HepG2 (cell line): ENCODE data around the gene DCTN3. TPM values are rescaled to one million over a fixed set of nuclear protein-coding genes. Genes with fewer than 3 reads are reported as not detected.
A peak's percentile ranks its signal among the peaks of the same experiment; 100 is the strongest.

Experiments used
- ARID2 ChIP-seq: sonication (generic); formaldehyde crosslinking; IDR thresholded peaks from 2 replicates; pipeline ENCODE4 v1.8.1; 2022; ENCODE audit warnings: mild to moderate bottlenecking, missing genetic modification reagents, borderline replicate concordance
- BRCA1 ChIP-seq: sonication (generic); formaldehyde crosslinking; IDR thresholded peaks from 2 replicates; pipeline ENCODE4 v1.4.0; 2020; ENCODE audit warnings: missing genetic modification reagents
- CBX2 ChIP-seq, 2 experiments: fragments of 200-600 bp in 1 of 2; sonication (generic); formaldehyde crosslinking in 1 of 2; IDR thresholded peaks; 2 replicates each; pipeline versions ENCODE4 v1.7.0 to v1.8.1; 2018 to 2022; ENCODE audit warnings: low read depth in 2 of 2, low read length in 1 of 2, mild to moderate bottlenecking in 1 of 2, missing genetic modification reagents in 1 of 2
- CREB1 ChIP-seq, 2 experiments: fragments of 450-650 bp in 1 of 2; IDR thresholded peaks; 2 replicates each; pipeline ENCODE4 v1.6.1; 2016 to 2017; ENCODE audit warnings: control low read depth in 1 of 2, mild to moderate bottlenecking in 1 of 2, missing compliant biosample characterization in 1 of 2, missing genetic modification characterization in 1 of 2
- EP300 ChIP-seq, 3 experiments: sonication (generic) in 1 of 3; formaldehyde crosslinking in 1 of 3; IDR thresholded peaks; 2 replicates each; pipeline versions ENCODE4 v1.5.1 to v1.6.1; 2011 to 2020; ENCODE audit warnings: low read depth in 2 of 3, low read length in 2 of 3, borderline replicate concordance in 1 of 3, improper control_type of control experiment in 1 of 3, mild to moderate bottlenecking in 1 of 3, missing genetic modification reagents in 1 of 3, moderate library complexity in 1 of 3
- ETV6 ChIP-seq: sonication (generic); formaldehyde crosslinking; conservative IDR thresholded peaks from 2 replicates; pipeline ENCODE4 v1.4.0; 2020; ENCODE audit warnings: missing genetic modification reagents
- HNRNPLL ChIP-seq: fragments of 200-400 bp; formaldehyde crosslinking; IDR thresholded peaks from 2 replicates; pipeline ENCODE4 v1.6.1; 2017; ENCODE audit warnings: mild to moderate bottlenecking, low read depth, low read length; ENCODE audit not compliant: poor library complexity, severe bottlenecking
- NCOR1 ChIP-seq: fragments of 200-600 bp; sonication (generic); IDR thresholded peaks from 2 replicates; pipeline ENCODE4 v1.7.0; 2017; ENCODE audit warnings: antibody characterized with exemption, low read length, borderline replicate concordance
- NFE2L1 ChIP-seq: sonication (generic); formaldehyde crosslinking; IDR thresholded peaks from 2 replicates; pipeline ENCODE4 v1.4.0; 2020; ENCODE audit warnings: missing genetic modification reagents, mild to moderate bottlenecking, borderline replicate concordance
- SIX1 ChIP-seq: sonication (generic); formaldehyde crosslinking; IDR thresholded peaks from 2 replicates; pipeline ENCODE4 v1.4.0; 2020; ENCODE audit warnings: missing genetic modification reagents, borderline replicate concordance
- ZNF10 ChIP-seq: sonication (generic); formaldehyde crosslinking; IDR thresholded peaks from 2 replicates; pipeline ENCODE4 v1.4.0; 2020; ENCODE audit warnings: mild to moderate bottlenecking, low read depth, missing genetic modification reagents, borderline replicate concordance
- ZNF232 ChIP-seq: sonication (generic); formaldehyde crosslinking; IDR thresholded peaks from 2 replicates; pipeline ENCODE4 v1.4.0; 2020; ENCODE audit warnings: missing genetic modification reagents, borderline replicate concordance
- ZNF260 ChIP-seq: sonication (generic); formaldehyde crosslinking; IDR thresholded peaks from 2 replicates; pipeline ENCODE4 v1.4.0; 2020; ENCODE audit warnings: missing genetic modification reagents, low read depth, mild to moderate bottlenecking, borderline replicate concordance
- ZNF713 ChIP-seq: sonication (generic); formaldehyde crosslinking; IDR thresholded peaks from 2 replicates; pipeline ENCODE4 v1.4.0; 2020; ENCODE audit warnings: mild to moderate bottlenecking, missing genetic modification reagents
- polyA plus RNA-seq, 8 experiments: library from polyadenylated mRNA; depleted of rRNA in 3 of 8; stranded (reverse) in 7 of 8; unstranded in 1 of 8; fragments of >200 nt; fragmentation: Illumina TruSeq in 4 of 8; extraction: Trizol in 4 of 8; gene quantifications; 2 replicates each; pipeline versions ENCODE4 v1.2.1 to v1.2.3, GENCODE V29; 2011 to 2016; ENCODE audit warnings: low read depth in 4 of 8, missing spikeins in 1 of 8, mixed read lengths in 1 of 8; ENCODE audit not compliant: insufficient read depth in 1 of 8
- total RNA-seq, 5 experiments: library from RNA; depleted of rRNA; stranded (reverse); fragments of >200 nt; fragmentation: Illumina TruSeq; extraction: Trizol; gene quantifications; 2 replicates each; pipeline ENCODE4 v1.2.3, GENCODE V29; 2016; ENCODE audit warnings: low read depth in 1 of 5
- TF ChIP-seq, protein P1 (sequence below): sonication (generic); formaldehyde crosslinking; IDR thresholded peaks from 2 replicates; pipeline ENCODE4 v1.8.1; 2023; ENCODE audit warnings: mild to moderate bottlenecking, moderate library complexity, missing genetic modification reagents
- TF ChIP-seq, protein P2 (sequence below), 2 experiments: sonication (generic) in 1 of 2; formaldehyde crosslinking in 1 of 2; IDR thresholded peaks; 2 replicates each; pipeline versions ENCODE4 v1.4.0 to v1.6.1; 2016 to 2020; ENCODE audit warnings: borderline replicate concordance in 1 of 2, low read depth in 1 of 2, mild to moderate bottlenecking in 1 of 2, missing genetic modification reagents in 1 of 2
- TF ChIP-seq, protein P3 (sequence below): sonication (generic); formaldehyde crosslinking; IDR thresholded peaks from 2 replicates; pipeline ENCODE4 v1.5.0; 2020; ENCODE audit warnings: missing genetic modification reagents, mild to moderate bottlenecking, borderline replicate concordance
- TF ChIP-seq, protein P4 (sequence below): sonication (generic); formaldehyde crosslinking; IDR thresholded peaks from 2 replicates; pipeline ENCODE4 v1.5.1; 2020; ENCODE audit warnings: mild to moderate bottlenecking, missing genetic modification reagents

Gene DCTN3
- total and polyA plus RNA-seq, 2 of the 13 experiments (the other 11 are each of a cell fraction or from before 2014, with no cell fraction given) = 27.4 to 34.5 TPM

DNA sequence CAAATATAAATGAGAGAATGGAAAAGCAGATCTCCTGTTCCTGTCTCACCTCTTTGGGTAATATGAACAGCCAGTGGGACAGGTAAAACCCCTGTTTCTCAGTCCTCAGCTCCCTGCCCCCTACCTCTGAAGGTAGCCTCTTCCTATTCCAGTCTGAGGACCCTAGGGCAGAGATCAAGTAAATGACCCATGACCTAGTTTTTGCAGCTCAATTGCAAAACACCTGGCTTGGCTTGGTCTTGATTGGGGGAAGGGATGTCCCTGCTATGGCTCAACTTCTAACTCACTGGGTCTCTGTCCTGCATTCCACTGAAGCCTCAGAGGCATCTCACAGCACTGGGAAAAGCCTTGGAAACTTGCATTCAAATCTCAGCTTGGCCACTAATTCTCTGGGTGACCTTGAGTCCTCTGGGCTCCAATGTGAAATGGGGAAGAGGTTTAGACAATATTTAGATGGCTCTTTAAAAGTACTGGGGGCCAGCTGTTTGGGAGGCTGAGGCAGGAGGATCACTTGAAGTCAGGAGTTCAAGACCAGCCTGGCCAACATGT lies 24.5 kb upstream of the DCTN3 start (continued):
- TF ChIP-seq NCOR1 = peak; percentile 94
- TF ChIP-seq, protein P1, sequence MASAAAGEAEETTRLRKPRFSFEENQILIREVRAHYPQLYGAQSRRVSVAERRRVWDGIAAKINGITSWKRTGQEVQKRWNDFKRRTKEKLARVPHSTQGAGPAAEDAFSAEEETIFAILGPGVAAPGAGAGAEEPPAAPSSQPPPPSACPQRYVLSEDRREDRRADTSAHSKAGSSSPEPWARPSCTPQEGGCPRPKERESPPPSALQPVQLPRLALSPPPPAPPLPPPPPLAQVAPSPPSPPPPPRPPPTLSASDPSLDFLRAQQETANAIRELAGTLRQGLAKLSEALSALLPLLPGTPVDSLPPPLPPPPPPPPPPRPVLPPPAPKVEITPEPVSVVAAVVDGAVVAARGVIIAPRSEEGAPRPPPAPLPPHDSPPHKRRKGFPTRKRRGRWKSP (CRISPR knock-in tag) = no peak
- no peak for TF ChIP-seq HNRNPLL
- no peak for TF ChIP-seq ZNF10 (CRISPR knock-in tag)
- TF ChIP-seq NFE2L1 (CRISPR knock-in tag) = no peak
- TF ChIP-seq CREB1 (IDR thresholded peaks at IDR 0.05) = no peak
- TF ChIP-seq CREB1 (CRISPR knock-in tag; IDR thresholded peaks at IDR 0.05) = peak; percentile 53; the same call in 1 of the 2 replicates
- TF ChIP-seq SIX1 (CRISPR knock-in tag) = no peak
- TF ChIP-seq CBX2 (IDR thresholded peaks at IDR 0.05; ENCODE audit: low read depth, low read length) = no peak
- TF ChIP-seq CBX2 (CRISPR knock-in tag; IDR thresholded peaks at IDR 0.05; ENCODE audit: low read depth) = no peak
- TF ChIP-seq, protein P2, sequence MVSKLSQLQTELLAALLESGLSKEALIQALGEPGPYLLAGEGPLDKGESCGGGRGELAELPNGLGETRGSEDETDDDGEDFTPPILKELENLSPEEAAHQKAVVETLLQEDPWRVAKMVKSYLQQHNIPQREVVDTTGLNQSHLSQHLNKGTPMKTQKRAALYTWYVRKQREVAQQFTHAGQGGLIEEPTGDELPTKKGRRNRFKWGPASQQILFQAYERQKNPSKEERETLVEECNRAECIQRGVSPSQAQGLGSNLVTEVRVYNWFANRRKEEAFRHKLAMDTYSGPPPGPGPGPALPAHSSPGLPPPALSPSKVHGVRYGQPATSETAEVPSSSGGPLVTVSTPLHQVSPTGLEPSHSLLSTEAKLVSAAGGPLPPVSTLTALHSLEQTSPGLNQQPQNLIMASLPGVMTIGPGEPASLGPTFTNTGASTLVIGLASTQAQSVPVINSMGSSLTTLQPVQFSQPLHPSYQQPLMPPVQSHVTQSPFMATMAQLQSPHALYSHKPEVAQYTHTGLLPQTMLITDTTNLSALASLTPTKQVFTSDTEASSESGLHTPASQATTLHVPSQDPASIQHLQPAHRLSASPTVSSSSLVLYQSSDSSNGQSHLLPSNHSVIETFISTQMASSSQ (IDR thresholded peaks at IDR 0.05; ENCODE audit: low read depth) = no peak
- TF ChIP-seq, protein P2 (CRISPR knock-in tag; IDR thresholded peaks at IDR 0.05; ENCODE audit: borderline replicate concordance) = peak; percentile 30; the same call in 1 of the 2 replicates
- TF ChIP-seq, protein P3, sequence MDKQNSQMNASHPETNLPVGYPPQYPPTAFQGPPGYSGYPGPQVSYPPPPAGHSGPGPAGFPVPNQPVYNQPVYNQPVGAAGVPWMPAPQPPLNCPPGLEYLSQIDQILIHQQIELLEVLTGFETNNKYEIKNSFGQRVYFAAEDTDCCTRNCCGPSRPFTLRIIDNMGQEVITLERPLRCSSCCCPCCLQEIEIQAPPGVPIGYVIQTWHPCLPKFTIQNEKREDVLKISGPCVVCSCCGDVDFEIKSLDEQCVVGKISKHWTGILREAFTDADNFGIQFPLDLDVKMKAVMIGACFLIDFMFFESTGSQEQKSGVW (CRISPR knock-in tag) = no peak
- TF ChIP-seq ZNF713 (CRISPR knock-in tag) = no peak
- no peak for TF ChIP-seq ARID2 (CRISPR knock-in tag)
- no peak for TF ChIP-seq ZNF232
- no peak for TF ChIP-seq BRCA1
- TF ChIP-seq ETV6 (CRISPR knock-in tag) = no peak
- TF ChIP-seq ZNF260 (CRISPR knock-in tag) = no peak
- peak; percentile 80 to 86 for TF ChIP-seq EP300 (IDR thresholded peaks at IDR 0.05; ENCODE audit: low read depth in 2 of 2, low read length in 2 of 2)
- TF ChIP-seq EP300 (CRISPR knock-in tag; IDR thresholded peaks at IDR 0.05; ENCODE audit: borderline replicate concordance) = peak; percentile 67; the same call in 1 of the 2 replicates
- TF ChIP-seq, protein P4, sequence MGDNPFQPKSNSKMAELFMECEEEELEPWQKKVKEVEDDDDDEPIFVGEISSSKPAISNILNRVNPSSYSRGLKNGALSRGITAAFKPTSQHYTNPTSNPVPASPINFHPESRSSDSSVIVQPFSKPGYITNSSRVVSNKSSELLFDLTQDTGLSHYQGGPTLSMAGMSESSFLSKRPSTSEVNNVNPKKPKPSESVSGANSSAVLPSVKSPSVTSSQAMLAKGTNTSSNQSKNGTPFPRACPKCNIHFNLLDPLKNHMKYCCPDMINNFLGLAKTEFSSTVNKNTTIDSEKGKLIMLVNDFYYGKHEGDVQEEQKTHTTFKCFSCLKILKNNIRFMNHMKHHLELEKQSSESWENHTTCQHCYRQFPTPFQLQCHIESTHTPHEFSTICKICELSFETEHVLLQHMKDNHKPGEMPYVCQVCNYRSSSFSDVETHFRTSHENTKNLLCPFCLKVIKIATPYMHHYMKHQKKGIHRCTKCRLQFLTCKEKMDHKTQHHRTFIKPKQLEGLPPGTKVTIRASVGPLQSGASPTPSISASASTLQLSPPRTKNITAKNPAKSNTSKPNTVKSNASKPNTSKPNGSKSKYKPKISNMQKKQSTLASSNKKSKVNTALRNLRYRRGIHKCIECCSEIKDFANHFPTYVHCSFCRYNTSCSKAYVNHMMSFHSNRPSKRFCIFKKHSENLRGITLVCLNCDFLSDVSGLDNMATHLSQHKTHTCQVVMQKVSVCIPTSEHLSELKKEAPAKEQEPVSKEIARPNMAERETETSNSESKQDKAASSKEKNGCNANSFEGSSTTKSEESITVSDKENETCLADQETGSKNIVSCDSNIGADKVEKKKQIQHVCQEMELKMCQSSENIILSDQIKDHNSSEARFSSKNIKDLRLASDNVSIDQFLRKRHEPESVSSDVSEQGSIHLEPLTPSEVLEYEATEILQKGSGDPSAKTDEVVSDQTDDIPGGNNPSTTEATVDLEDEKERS (CRISPR knock-in tag) = 0 out of 2 replicates have a peak, but pooled peaks have one; percentile 1
